ENCODE measurements around the gene LRRC3C.
"Not testable (repeated sequence)": the region's sequence is repeated elsewhere in the genome, so short reads cannot be mapped to it uniquely, and the experiment has no call there.

LRRC3C gene

DNA sequence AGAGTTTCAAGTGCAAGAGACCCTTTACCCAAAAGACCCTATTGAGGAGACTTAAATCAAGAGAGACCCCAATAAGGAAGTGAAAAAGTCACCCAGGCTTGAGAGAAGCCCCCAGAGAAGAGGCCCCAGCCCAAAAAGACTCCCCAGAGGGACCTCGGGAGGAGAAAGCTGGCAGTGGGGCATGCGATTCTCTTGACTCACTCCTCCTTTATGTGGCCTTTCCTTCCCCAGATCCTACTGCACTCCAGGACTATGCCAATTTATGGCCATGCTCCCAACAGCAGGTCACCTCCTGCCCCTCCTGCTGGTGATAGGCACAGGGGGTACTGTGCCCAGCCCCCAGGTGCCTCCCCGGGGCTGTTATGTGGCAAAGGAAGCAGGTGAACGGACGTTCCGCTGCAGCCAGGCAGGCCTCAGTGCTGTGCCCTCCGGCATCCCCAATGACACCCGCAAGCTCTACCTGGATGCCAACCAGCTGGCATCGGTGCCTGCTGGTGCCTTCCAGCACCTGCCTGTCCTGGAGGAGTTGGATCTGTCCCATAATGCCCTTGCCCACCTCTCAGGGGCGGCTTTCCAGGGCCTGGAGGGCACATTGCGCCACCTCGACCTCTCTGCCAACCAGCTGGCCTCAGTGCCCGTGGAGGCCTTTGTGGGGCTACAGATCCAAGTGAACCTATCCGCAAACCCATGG, 16.3 kb downstream of the LRRC3C start:
- Histone ChIP-seq H3K9me3 (ENCODE audit: insufficient read depth, low read length) (no peaks in the 10 kb centered on the region), H3K4me3 (ENCODE audit: insufficient read depth, low read length, poor library complexity, severe bottlenecking) (no peak overlapping the region), H3K9me2 (replicated peaks; ENCODE audit: insufficient read depth, low read length) (no peaks in the 10 kb centered on the region), H4K20me1 (ENCODE audit: low read depth, low read length) (no peaks in the 10 kb centered on the region), H3K79me2 (ENCODE audit: insufficient read depth, low read length) (no peaks in the 10 kb centered on the region), H3K27ac (ENCODE audit: low read depth, low read length) (no peak overlapping the region), H3K9ac (ENCODE audit: low read length) (no peak overlapping the region), H3K4me2 (ENCODE audit: low read depth, low read length, poor library complexity, severe bottlenecking) (no peak overlapping the region), H3K36me3 (ENCODE audit: low read length) (no peaks in the 10 kb centered on the region), H3F3A (ENCODE audit: insufficient read depth) (no peaks in the 10 kb centered on the region), H2AFZ (ENCODE audit: low read depth, low read length, severe bottlenecking) (no peak overlapping the region), H3K27me3 (ENCODE audit: low read length) (no peaks in the 10 kb centered on the region)
- TF ChIP-seq, protein P1, sequence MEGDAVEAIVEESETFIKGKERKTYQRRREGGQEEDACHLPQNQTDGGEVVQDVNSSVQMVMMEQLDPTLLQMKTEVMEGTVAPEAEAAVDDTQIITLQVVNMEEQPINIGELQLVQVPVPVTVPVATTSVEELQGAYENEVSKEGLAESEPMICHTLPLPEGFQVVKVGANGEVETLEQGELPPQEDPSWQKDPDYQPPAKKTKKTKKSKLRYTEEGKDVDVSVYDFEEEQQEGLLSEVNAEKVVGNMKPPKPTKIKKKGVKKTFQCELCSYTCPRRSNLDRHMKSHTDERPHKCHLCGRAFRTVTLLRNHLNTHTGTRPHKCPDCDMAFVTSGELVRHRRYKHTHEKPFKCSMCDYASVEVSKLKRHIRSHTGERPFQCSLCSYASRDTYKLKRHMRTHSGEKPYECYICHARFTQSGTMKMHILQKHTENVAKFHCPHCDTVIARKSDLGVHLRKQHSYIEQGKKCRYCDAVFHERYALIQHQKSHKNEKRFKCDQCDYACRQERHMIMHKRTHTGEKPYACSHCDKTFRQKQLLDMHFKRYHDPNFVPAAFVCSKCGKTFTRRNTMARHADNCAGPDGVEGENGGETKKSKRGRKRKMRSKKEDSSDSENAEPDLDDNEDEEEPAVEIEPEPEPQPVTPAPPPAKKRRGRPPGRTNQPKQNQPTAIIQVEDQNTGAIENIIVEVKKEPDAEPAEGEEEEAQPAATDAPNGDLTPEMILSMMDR (IDR thresholded peaks at IDR 0.05; ENCODE audit: insufficient read depth, low read length, poor library complexity, severe bottlenecking) = no peak
- TF ChIP-seq EZH2phosphoT487 (conservative IDR thresholded peaks at IDR 0.05; ENCODE audit: low read length) = no peak

DNA sequence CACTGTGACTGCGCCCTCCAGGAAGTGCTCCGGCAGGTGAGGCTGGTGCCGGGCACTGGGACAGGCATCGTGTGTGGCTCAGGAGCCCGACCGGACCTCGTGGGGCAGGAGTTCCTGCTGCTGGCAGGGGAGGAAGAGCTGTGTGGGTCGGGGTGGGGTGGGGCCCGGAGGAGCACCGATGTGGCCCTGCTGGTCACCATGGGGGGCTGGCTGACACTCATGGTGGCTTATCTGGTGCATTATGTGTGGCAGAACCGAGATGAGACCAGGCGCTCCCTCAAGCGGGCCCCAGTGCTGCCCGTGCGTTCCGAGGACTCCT, 16.8 kb downstream of the LRRC3C start:
- H3K4me3 ChIP-seq (ENCODE audit: insufficient read depth, low read length, poor library complexity, severe bottlenecking) = no peak overlapping the region
- no peaks in the 10 kb centered on the region for H3K27me3 ChIP-seq (ENCODE audit: low read length)
- H3K27ac ChIP-seq (ENCODE audit: low read depth, low read length) = no peak overlapping the region
- no peak for TF ChIP-seq EZH2phosphoT487 (conservative IDR thresholded peaks at IDR 0.05; ENCODE audit: low read length)
- TF ChIP-seq, protein P1 (IDR thresholded peaks at IDR 0.05; ENCODE audit: insufficient read depth, low read length, poor library complexity, severe bottlenecking) = no peak
- H3K79me2 ChIP-seq (ENCODE audit: insufficient read depth, low read length) = no peaks in the 10 kb centered on the region
- H3K36me3 ChIP-seq (ENCODE audit: low read length) = no peaks in the 10 kb centered on the region
- H3K9me2 ChIP-seq (replicated peaks; ENCODE audit: insufficient read depth, low read length) = no peaks in the 10 kb centered on the region
- no peak overlapping the region for H3K4me2 ChIP-seq (ENCODE audit: low read depth, low read length, poor library complexity, severe bottlenecking)
- no peaks in the 10 kb centered on the region for H3F3A ChIP-seq (ENCODE audit: insufficient read depth)
- no peaks in the 10 kb centered on the region for H4K20me1 ChIP-seq (ENCODE audit: low read depth, low read length)
- H3K9ac ChIP-seq (ENCODE audit: low read length) = no peak overlapping the region
- H2AFZ ChIP-seq (ENCODE audit: low read depth, low read length, severe bottlenecking) = no peak overlapping the region
- H3K9me3 ChIP-seq (ENCODE audit: insufficient read depth, low read length) = no peaks in the 10 kb centered on the region

DNA sequence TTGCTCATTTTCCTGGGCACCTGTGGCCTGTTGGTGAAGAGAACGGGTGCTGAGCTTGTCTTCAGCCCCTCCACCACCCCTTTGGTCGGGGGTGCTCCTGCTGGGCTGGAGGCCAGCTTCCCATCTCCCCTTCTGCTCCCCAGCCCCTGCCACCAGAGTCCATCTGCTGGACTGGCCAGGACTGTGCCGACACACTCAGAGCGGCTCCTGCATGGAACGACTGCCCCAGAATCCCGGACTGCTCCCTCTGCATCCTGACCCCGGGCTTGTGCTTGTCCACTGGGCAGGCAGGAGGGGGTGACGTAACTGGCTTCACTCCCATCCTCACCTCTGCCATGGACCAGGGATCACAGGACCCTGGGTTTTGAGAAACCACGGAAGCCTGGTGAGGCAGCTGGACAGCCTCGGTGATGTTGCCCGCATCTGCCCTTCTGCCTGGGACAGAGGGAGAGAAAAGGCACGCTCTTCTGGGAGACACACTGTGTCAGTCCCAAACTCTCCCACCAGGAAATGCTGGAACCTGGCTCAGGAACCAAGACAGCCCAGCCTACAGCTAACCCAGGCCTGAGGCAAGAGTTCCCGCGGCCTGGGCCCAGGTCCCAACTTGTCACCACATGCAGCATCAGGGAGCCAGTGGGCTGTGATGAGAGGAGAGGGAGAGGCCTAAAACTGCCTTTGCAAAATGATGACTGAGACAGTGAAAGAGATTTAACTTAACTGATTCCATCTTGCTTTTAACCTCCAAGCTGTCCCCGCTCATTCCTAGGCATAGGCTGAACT, 19.2 kb downstream of the LRRC3C start:
- Histone ChIP-seq H3K27me3 (ENCODE audit: low read length) (no peaks in the 10 kb centered on the region), H3K36me3 (ENCODE audit: low read length) (no peaks in the 10 kb centered on the region), H2AFZ (ENCODE audit: low read depth, low read length, severe bottlenecking) (no peak overlapping the region), H3K9me2 (replicated peaks; ENCODE audit: insufficient read depth, low read length) (no peaks in the 10 kb centered on the region), H3K79me2 (ENCODE audit: insufficient read depth, low read length) (no peaks in the 10 kb centered on the region), H3K9ac (ENCODE audit: low read length) (no peak overlapping the region), H4K20me1 (ENCODE audit: low read depth, low read length) (no peaks in the 10 kb centered on the region), H3K4me2 (ENCODE audit: low read depth, low read length, poor library complexity, severe bottlenecking) (no peak overlapping the region), H3K9me3 (ENCODE audit: insufficient read depth, low read length) (no peaks in the 10 kb centered on the region), H3K27ac (ENCODE audit: low read depth, low read length) (no peak overlapping the region), H3K4me3 (ENCODE audit: insufficient read depth, low read length, poor library complexity, severe bottlenecking) (no peak overlapping the region), H3F3A (ENCODE audit: insufficient read depth) (no peaks in the 10 kb centered on the region)
- TF ChIP-seq, protein P1 (IDR thresholded peaks at IDR 0.05; ENCODE audit: insufficient read depth, low read length, poor library complexity, severe bottlenecking) = no peak
- no peak for TF ChIP-seq EZH2phosphoT487 (conservative IDR thresholded peaks at IDR 0.05; ENCODE audit: low read length)

- H3K4me3 ChIP-seq (ENCODE audit: insufficient read depth, low read length, poor library complexity, severe bottlenecking); H3K27ac ChIP-seq (ENCODE audit: low read depth, low read length); H3K9me3 ChIP-seq (ENCODE audit: insufficient read depth, low read length); H3K27me3 ChIP-seq (ENCODE audit: low read length); H3K9me2 ChIP-seq (replicated peaks; ENCODE audit: insufficient read depth, low read length); H3K4me2 ChIP-seq (ENCODE audit: low read depth, low read length, poor library complexity, severe bottlenecking); H4K20me1 ChIP-seq (ENCODE audit: low read depth, low read length); H2AFZ ChIP-seq (ENCODE audit: low read depth, low read length, severe bottlenecking); H3K79me2 ChIP-seq (ENCODE audit: insufficient read depth, low read length); H3F3A ChIP-seq (ENCODE audit: insufficient read depth); H3K9ac ChIP-seq (ENCODE audit: low read length); H3K36me3 ChIP-seq (ENCODE audit: low read length): not testable (repeated sequence)
These were observed 20.9 kb downstream of the LRRC3C start for GRCh38 chr17:39948489-39948828.

All from SU-DHL-6 (cell line).